IMR-90 (cell line): Measurements from ENCODE around the gene TRPM3. TPM values are rescaled to one million over a fixed set of nuclear protein-coding genes. Genes with fewer than 3 reads are reported as not detected.

Experiments used
- ATAC-seq: fragments of 200-7000 bp; cut with Tn5 transposase; 2 replicates; pipeline ENCODE4 v1.9.1; 2020; ENCODE audit warnings: low read depth, mild to moderate bottlenecking, moderate library complexity
- BruUV-seq: library from RNA; stranded (reverse); fragments of 400-500 nt; replicated peaks from 2 replicates; lab custom pipeline; 2021; lab: Mats Ljungman, UMichigan
- CTCF ChIA-PET: fragments of 300-600 bp; formaldehyde crosslinking; extraction: SDS; loops from one replicate; lab custom pipeline; 2021; ENCODE audit warnings: antibody characterized with exemption; lab: Yijun Ruan, JAX
- POLR2A ChIA-PET: fragments of 300-600 bp; sonication (Branson Sonifier 250); formaldehyde crosslinking; loops from one replicate; lab custom pipeline; 2022; ENCODE audit warnings: antibody characterized with exemption; ENCODE audit not compliant: unreplicated experiment; lab: Charles Lee
- DNase-seq: peaks from one replicate; pipeline ENCODE4 v3.0.0; 2013
- H2AFZ ChIP-seq: replicated peaks from 2 replicates; pipeline ENCODE3; 2013; ENCODE audit warnings: low read length, mild to moderate bottlenecking; ENCODE audit not compliant: poor library complexity
- H2AK5ac ChIP-seq: 2 replicates; pipeline ENCODE4 v1.6.1; 2013; ENCODE audit warnings: low read depth, low read length, inconsistent platforms
- H2AK9ac ChIP-seq: replicated peaks from 2 replicates; pipeline ENCODE3; 2013; ENCODE audit warnings: mild to moderate bottlenecking, low read depth, low read length, moderate library complexity; ENCODE audit not compliant: poor library complexity
- H2BK120ac ChIP-seq: 2 replicates; pipeline ENCODE4 v1.6.1; 2013; ENCODE audit warnings: low read depth, low read length, inconsistent platforms
- H2BK15ac ChIP-seq: 3 replicates; pipeline ENCODE4 v1.6.1; 2013; ENCODE audit warnings: low read depth, low read length, inconsistent platforms
- H2BK20ac ChIP-seq: 2 replicates; pipeline ENCODE4 v1.6.1; 2013; ENCODE audit warnings: low read depth, mild to moderate bottlenecking, inconsistent platforms, low read length, moderate library complexity
- H2BK5ac ChIP-seq: 2 replicates; pipeline ENCODE4 v1.6.1; 2013; ENCODE audit warnings: mild to moderate bottlenecking, low read depth, low read length, inconsistent platforms; ENCODE audit not compliant: poor library complexity, severe bottlenecking
- H3K14ac ChIP-seq: replicated peaks from 2 replicates; pipeline ENCODE4 v1.6.1; 2013; ENCODE audit warnings: low read depth, low read length, inconsistent platforms
- H3K18ac ChIP-seq: 2 replicates; pipeline ENCODE4 v1.6.1; 2013; ENCODE audit warnings: low read depth, low read length, control low read depth
- H3K23ac ChIP-seq: 2 replicates; pipeline ENCODE4 v1.6.1; 2013; ENCODE audit warnings: low read depth, low read length, inconsistent platforms
- H3K27ac ChIP-seq: 2 replicates; pipeline ENCODE4 v1.5.1; 2013; ENCODE audit warnings: mild to moderate bottlenecking, control low read depth, low read length; ENCODE audit not compliant: insufficient read depth
- H3K27me3 ChIP-seq: 2 replicates; pipeline ENCODE4 v1.6.1; 2013; ENCODE audit warnings: low read length; ENCODE audit not compliant: control insufficient read depth, insufficient read depth
- H3K36me3 ChIP-seq: 2 replicates; pipeline ENCODE4 v1.6.1; 2013; ENCODE audit warnings: low read length, mixed read lengths; ENCODE audit not compliant: control insufficient read depth, insufficient read depth
- H3K4ac ChIP-seq: 2 replicates; pipeline ENCODE4 v1.6.1; 2013; ENCODE audit warnings: low read depth, low read length, inconsistent platforms
- H3K4me1 ChIP-seq: 2 replicates; pipeline ENCODE4 v1.6.1; 2013; ENCODE audit warnings: low read length, mixed read lengths; ENCODE audit not compliant: control insufficient read depth, insufficient read depth
- H3K4me2 ChIP-seq: 2 replicates; pipeline ENCODE4 v1.6.1; 2013; ENCODE audit warnings: low read depth, mild to moderate bottlenecking, control low read depth, low read length, moderate library complexity
- H3K4me3 ChIP-seq: 2 replicates; pipeline ENCODE4 v1.5.1; 2013; ENCODE audit warnings: low read depth, mild to moderate bottlenecking, control low read depth, low read length, moderate library complexity; ENCODE audit not compliant: insufficient read depth
- H3K56ac ChIP-seq: 2 replicates; pipeline ENCODE4 v1.6.1; 2013; ENCODE audit warnings: low read length, inconsistent platforms; ENCODE audit not compliant: insufficient read depth; ENCODE audit errors: extremely low read depth
- H3K79me1 ChIP-seq, 2 experiments: 2 replicates each; pipeline ENCODE4 v1.6.1; 2013; ENCODE audit warnings: low read length in 2 of 2, inconsistent platforms in 1 of 2, low read depth in 1 of 2
- H3K9ac ChIP-seq: 2 replicates; pipeline ENCODE4 v1.6.1; 2013; ENCODE audit warnings: low read depth, low read length, control low read depth
- H3K9me1 ChIP-seq: 2 replicates; pipeline ENCODE4 v1.6.1; 2013; ENCODE audit warnings: low read length, inconsistent platforms; ENCODE audit not compliant: insufficient read depth
- H3K9me3 ChIP-seq: 2 replicates; pipeline ENCODE4 v1.6.1; 2013; ENCODE audit warnings: low read length; ENCODE audit not compliant: control insufficient read depth, insufficient read depth
- H4K20me1 ChIP-seq: 2 replicates; pipeline ENCODE4 v1.6.1; 2013; ENCODE audit warnings: low read length, inconsistent platforms; ENCODE audit not compliant: insufficient read depth
- H4K5ac ChIP-seq: 2 replicates; pipeline ENCODE4 v1.6.1; 2013; ENCODE audit warnings: mild to moderate bottlenecking, low read depth, low read length, control low read depth
- H4K8ac ChIP-seq, 2 experiments: 2 replicates each; pipeline ENCODE4 v1.6.1; 2013; ENCODE audit warnings: low read depth in 2 of 2, low read length in 2 of 2, control low read depth in 1 of 2, inconsistent platforms in 1 of 2
- H4K91ac ChIP-seq: 2 replicates; pipeline ENCODE4 v1.6.1; 2013; ENCODE audit warnings: low read depth, low read length, inconsistent platforms; ENCODE audit not compliant: insufficient read depth
- CEBPB ChIP-seq: IDR thresholded peaks from 2 replicates; pipeline ENCODE4 v1.6.1; 2012; ENCODE audit warnings: low read depth, low read length, improper control_type of control experiment
- CHD1 ChIP-seq: IDR thresholded peaks from 2 replicates; pipeline ENCODE4 v1.6.1; 2012; ENCODE audit warnings: low read depth, low read length, improper control_type of control experiment
- FOS ChIP-seq: fragments of 150-350 bp; IDR thresholded peaks from 2 replicates; pipeline ENCODE4 v1.6.1; 2016; ENCODE audit warnings: low read depth, low read length
- RFX5 ChIP-seq: IDR thresholded peaks from 2 replicates; pipeline ENCODE4 v1.8.0; 2012; ENCODE audit warnings: low read depth, mild to moderate bottlenecking, low read length, moderate library complexity
- SMC3 ChIP-seq: fragments of 150-350 bp; IDR thresholded peaks from 2 replicates; pipeline ENCODE4 v1.6.1; 2016; ENCODE audit warnings: low read depth, mild to moderate bottlenecking, antibody characterized with exemption, low read length, moderate library complexity
- WGBS, 2 experiments: methylation state at CpG; one replicate each; pipeline versions ENCODE4 v1.1.5 to v1.1.7; 2013; ENCODE audit warnings: missing lambda C conversion rate in 2 of 2; ENCODE audit not compliant: insufficient read length in 1 of 2; ENCODE audit errors: extremely low coverage in 2 of 2; 5-methylcytosine and 5-hydroxymethylcytosine counted together
- dilution Hi-C: fragments of 300-500 bp; cut with HindIII; formaldehyde crosslinking; loops from one replicate; pipeline ENCODE4 v1.14.3; 2018; ENCODE audit warnings: low sequenced_read_pairs; ENCODE audit not compliant: unreplicated experiment
- in situ Hi-C: fragments of 300-500 bp; cut with MboI; formaldehyde crosslinking; loops from 3 replicates; pipeline ENCODE4 v1.14.3; 2019; ENCODE audit warnings: low sequenced_read_pairs, inconsistent platforms, mixed read lengths
- intact Hi-C: fragments of 100-400 bp; cut with micrococcal nuclease; formaldehyde crosslinking; loops from 2 replicates; pipeline ENCODE4 v1.10.0; 2022
- polyA plus RNA-seq, 3 experiments: library from polyadenylated mRNA; depleted of rRNA; stranded (reverse); fragments of >200 nt; gene quantifications; 2 replicates each; pipeline ENCODE4 v1.2.3, GENCODE V29; 2012; ENCODE audit warnings: low replicate concordance in 1 of 3
- total RNA-seq: library from RNA; depleted of rRNA; stranded (reverse); fragments of >200 nt; gene quantifications from 2 replicates; pipeline ENCODE4 v1.2.3, GENCODE V29; 2012
- TF ChIP-seq, protein P1 (sequence below): conservative IDR thresholded peaks from 2 replicates; pipeline ENCODE4 v1.5.1; 2012; ENCODE audit warnings: mild to moderate bottlenecking, low read depth, low read length, improper control_type of control experiment

TRPM3 gene
- total and polyA plus RNA-seq, 2 of the 4 experiments (the other 2 are of a cell fraction) = not detected

DNA sequence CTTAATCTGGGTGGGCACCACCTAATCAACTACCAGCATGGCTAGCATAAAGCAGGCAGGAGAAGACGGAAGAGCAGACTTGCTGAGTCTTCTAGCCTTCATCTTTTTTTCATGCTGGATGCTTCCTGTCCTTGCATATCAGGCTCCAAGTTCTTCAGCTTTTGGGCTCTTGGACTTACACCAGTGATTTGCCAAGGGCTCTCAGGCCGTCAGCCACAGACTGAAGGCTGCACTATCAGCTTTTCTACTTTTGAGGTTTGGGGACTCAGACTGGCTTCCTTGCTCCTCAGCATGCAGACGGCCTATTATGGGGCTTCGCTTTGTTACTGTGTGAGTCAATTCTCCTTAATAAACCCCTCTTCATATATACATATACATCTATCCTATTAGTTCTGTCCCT is 180.2 kb downstream of the TRPM3 start:
- TF ChIP-seq CEBPB (no peak), RFX5 (no peak), CHD1 (no peak), SMC3 (no peak), FOS (no peak)
- TF ChIP-seq, protein P1, sequence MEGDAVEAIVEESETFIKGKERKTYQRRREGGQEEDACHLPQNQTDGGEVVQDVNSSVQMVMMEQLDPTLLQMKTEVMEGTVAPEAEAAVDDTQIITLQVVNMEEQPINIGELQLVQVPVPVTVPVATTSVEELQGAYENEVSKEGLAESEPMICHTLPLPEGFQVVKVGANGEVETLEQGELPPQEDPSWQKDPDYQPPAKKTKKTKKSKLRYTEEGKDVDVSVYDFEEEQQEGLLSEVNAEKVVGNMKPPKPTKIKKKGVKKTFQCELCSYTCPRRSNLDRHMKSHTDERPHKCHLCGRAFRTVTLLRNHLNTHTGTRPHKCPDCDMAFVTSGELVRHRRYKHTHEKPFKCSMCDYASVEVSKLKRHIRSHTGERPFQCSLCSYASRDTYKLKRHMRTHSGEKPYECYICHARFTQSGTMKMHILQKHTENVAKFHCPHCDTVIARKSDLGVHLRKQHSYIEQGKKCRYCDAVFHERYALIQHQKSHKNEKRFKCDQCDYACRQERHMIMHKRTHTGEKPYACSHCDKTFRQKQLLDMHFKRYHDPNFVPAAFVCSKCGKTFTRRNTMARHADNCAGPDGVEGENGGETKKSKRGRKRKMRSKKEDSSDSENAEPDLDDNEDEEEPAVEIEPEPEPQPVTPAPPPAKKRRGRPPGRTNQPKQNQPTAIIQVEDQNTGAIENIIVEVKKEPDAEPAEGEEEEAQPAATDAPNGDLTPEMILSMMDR = no peak
- Histone ChIP-seq H3K14ac (no peak overlapping the region), H3K4me1 (no peaks in the 10 kb centered on the region), H2AFZ (no peak overlapping the region), H3K79me1 (no peaks in the 10 kb centered on the region), H4K20me1 (no peaks in the 10 kb centered on the region), H2BK120ac (no peak overlapping the region), H3K27me3 (peaks cover 27% of the 10 kb centered on the region), H3K4me3 (no peak overlapping the region), H4K5ac (no peak overlapping the region), H3K56ac (no peak overlapping the region), H3K36me3 (no peaks in the 10 kb centered on the region), H2BK5ac (no peak overlapping the region), H4K91ac (no peak overlapping the region), H2BK15ac (no peak overlapping the region), H2AK5ac (no peak overlapping the region), H4K8ac (no peak overlapping the region), H3K9ac (no peak overlapping the region), H3K4ac (no peak overlapping the region), H2BK20ac (no peak overlapping the region), H3K9me3 (no peaks in the 10 kb centered on the region), H2AK9ac (no peak overlapping the region), H3K23ac (no peak overlapping the region), H3K27ac (no peak overlapping the region), H3K4me2 (no peak overlapping the region), H3K9me1 (no peaks in the 10 kb centered on the region; the same call in 1 of the 2 replicates), H3K18ac (no peak overlapping the region)
- ChIA-PET POLR2A (no interaction called here), CTCF (no interaction called here)
- in situ Hi-C loops (no loop called here), dilution Hi-C loops (no loop called here), intact Hi-C loops (no loop called here)
- no TSS peak for BruUV-seq
- 38% methylated on average over 1 of the region's 4 CpGs; no CpG with 5 or more reads in 1 of the 2 experiments for WGBS, 2 experiments
- ATAC-seq = no peak
- no peak for DNase-seq
